HG03159 (cell line): ENCODE data around the gene TTC1.
A peak's percentile ranks its signal among the peaks of the same experiment; 100 is the strongest.
"Not testable (repeated sequence)": the region's sequence is repeated elsewhere in the genome, so short reads cannot be mapped to it uniquely, and the experiment has no call there.

Experiments
- ATAC-seq: cut with Tn5 transposase; IDR thresholded peaks from one replicate; pipeline ENCODE4 v1.9.1; 2021; ENCODE audit warnings: mild to moderate bottlenecking, moderate library complexity; ENCODE audit not compliant: unreplicated experiment

Gene TTC1

DNA sequence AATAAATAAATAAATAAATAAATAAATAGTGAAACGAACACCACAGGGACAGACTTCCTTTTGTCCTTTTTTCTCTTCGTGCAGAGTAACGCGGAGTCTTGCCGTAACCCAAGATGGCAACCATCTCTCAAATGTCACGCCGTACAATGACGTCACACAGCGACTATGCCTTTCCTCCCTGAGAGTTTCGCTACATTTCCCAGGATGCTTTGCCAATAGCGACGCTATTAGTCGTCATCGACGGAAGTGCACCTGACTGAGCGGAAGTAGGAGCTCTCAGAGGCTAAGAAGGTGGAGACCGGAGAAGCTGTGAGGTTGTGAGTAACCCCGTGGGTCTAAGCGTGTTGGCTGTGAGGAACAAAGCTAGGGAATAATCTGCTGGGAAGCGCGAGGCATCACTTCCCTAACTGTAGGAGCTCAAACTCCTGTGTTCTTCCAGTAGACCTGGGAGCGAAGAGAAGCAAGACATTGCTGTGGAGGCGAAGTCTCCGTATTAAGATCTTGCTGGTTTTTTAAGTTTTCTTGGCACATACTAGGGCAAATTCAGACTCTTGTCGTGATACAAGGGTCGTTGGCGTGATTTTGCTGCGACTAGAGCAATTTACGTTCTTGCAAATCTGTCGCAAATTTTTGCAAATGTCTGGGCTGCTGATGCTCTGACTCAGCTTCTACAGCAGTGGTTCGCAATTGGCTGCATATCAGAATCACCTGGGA, at the start of gene TTC1:
Gene TTC1 (plus strand): TSS at position 263 of the 714 bp plus-strand sequence. CDS start 1,390 bp downstream, outside the sequence.
- ATAC-seq: peak; percentile 98

DNA sequence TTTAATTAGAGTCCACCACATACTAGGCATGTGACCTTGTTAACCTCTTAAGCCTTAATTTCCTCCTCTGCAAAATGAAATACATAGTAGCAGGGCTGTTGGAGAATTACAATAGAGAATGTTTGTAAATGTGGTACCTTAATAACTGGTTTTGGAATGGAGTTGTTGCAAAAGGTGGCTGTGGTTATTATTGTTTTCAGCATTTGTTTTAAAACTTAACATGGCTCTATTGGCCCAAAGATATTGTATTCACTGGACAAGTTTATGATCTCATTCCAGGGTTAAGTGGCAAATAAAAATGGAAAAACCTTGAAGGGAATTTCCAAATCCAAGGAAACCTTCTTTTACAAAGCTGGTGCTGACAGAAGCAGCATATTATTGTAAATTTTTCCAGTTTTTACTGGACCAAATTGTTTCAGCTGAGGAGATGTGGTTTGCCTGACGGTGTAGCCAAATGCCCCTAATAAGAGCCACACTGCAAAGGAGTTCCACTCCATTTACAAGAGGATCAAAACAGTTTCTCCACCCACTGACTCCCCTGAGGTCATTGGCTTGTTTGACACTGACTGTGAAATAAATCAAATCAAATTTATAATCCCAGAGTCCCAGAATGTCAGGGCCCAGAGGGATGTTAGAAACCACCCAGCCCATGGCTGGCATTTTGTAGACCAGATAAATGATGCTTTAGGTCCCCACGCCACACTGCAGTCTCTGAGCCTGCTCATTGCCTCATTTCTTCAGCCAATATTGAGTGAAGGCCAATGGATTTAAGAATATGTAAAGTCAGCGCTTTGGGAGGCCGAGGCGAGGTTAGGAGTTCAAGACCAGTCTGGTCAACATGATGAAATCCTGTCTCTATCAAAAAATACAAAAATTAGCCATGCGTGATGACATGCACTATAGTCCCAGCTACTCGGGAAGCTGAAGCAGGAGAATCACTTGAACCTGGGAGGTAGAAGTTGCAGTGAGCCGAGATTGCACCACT, 47.5 kb upstream of the TTC1 start:
- ATAC-seq: no peak

- no peak for ATAC-seq
Measured at GRCh38 chr5:159962214-159962613, 46.7 kb upstream of the TTC1 start.

DNA sequence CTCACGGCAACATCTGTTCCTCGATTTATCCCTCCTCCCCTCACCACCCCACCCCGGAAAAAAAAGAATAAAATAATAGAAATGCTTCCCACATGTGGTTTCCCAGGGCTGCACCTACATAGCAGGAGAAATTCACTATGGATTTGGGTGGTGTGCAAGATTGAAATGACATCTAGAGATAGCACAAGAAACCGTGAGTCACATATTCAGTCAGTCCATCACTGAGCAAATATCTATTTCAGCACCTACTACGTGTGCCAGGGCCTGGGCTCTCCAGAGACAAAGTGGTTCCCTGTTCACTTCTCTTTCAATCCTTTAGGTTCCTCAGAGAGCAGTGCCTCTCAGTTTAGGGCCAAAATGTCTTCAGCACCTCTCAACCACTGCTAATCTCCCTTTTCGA, 45.0 kb upstream of the TTC1 start:
- ATAC-seq: no peak

DNA sequence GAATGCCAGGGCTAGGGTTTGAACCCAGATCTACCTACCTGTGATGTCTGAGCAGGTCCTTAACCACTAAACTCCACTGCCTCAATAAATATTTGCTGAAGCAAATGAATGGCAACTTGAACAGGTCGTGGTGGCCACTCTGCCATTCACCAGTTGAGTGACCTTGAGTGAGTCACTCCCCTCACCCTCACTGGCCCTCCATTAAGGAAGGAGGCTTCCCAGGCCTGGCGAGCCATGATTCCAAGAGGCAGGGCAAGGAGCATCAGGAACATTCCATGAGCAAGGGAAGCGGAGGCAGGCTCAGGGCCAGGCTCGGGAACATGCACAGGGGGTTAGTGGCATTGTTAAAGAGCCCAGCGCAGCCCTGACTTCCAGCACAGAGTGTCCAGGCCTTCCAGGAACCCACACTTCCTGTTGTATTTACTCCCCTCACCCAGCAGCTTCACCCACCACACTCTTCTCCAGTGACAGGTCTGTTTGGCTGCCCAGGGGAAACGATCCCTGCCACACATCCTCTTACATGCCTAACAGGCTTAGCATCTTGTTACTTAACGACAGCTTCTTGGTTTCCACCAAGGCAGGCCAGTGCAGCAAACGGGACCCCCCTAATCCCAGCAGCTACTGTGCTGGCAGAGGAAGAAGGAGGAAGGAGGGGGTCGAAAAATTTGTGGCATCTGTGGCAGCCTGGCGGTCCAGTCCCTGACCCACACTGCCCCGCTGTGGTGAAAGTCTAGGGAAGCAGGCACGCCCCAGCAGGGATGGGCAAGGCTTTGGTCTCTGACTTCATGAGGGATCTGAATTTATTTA, 43.7 kb upstream of the TTC1 start:
- peak; percentile 57 for ATAC-seq

DNA sequence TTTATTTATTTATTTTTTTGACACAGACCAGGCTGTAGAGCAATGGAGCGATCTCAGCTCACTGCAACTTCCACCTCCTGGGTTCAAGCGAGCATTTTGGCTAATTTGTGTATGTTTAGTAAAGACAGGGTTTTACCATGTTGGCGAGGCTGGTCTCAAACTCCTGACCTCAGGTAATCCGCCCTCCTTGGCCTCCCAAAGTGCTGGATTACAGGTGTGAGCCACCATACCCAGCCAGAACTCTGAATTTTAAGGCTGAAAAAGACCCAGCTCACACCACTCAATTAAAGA, 43.2 kb upstream of the TTC1 start:
- not testable (repeated sequence) for ATAC-seq

GRCh38 chr5:159969966-159970365, 39.0 kb upstream of the TTC1 start:
- no peak for ATAC-seq

DNA sequence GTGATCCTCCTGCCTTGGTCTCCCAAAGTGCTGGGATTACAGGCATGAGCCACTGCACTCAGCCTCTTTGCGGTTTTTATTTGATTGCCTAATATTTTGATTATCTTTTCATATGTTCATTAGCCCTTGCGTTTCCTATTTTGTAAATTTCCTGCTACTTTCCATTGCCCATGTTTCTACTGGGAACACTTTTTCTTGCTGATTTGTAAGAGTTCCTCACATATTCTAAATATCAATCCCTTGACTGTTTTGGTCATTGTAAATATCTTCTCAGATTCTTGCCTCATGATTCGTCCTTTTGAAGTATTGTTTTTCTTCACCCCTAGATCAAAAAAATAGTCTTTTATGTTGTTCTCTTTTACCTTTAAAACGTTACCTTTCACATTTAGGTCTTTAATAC, 37.9 kb upstream of the TTC1 start:
- no peak for ATAC-seq

DNA sequence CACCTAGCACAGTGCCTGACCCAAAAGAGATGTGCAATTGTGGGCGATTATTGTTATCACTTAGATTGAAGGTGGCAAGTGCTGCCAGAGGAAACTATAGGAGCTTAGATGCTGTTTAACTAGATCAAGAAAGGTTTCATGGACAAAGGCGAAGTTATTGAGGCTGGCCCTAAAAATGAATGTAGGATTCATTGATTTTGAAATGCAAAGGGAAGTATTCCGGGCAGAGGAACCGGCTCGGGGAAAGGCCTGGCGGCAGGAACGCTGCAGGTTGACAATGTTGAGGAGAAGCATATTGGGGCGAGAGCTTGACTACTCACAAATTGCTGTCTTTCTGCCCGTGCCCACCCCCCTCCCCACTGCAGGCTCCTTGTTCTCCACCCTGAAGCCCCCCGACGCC, 37.4 kb upstream of the TTC1 start:
- ATAC-seq: no peak

GRCh38 chr5:159971931-159972461, 36.9 kb upstream of the TTC1 start:
- ATAC-seq: no peak

GRCh38 chr5:159972538-159973362, 36.2 kb upstream of the TTC1 start:
- no peak for ATAC-seq

GRCh38 chr5:159975462-159976019, 33.4 kb upstream of the TTC1 start:
- no peak for ATAC-seq

DNA sequence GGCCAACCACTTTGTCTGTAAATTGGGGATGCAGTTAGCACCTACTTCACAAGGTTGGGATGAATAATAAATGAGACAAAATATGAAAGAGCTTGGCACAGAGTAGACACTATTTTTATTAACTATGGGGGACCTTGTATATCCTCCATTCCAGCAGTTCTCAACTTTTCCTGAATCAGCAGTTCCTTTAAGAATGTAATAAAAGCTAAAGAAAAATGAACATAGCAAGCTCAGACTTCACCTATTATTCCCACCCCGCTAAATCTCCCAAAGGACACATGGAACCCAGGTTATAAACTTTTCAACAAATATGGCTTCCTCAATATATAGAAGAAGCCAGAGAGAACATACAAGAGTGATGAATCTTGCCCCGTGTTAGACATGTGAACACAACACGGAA, 32.0 kb upstream of the TTC1 start:
- no peak for ATAC-seq

- no peak for ATAC-seq
Measured at GRCh38 chr5:159978358-159978757, 30.6 kb upstream of the TTC1 start.

DNA sequence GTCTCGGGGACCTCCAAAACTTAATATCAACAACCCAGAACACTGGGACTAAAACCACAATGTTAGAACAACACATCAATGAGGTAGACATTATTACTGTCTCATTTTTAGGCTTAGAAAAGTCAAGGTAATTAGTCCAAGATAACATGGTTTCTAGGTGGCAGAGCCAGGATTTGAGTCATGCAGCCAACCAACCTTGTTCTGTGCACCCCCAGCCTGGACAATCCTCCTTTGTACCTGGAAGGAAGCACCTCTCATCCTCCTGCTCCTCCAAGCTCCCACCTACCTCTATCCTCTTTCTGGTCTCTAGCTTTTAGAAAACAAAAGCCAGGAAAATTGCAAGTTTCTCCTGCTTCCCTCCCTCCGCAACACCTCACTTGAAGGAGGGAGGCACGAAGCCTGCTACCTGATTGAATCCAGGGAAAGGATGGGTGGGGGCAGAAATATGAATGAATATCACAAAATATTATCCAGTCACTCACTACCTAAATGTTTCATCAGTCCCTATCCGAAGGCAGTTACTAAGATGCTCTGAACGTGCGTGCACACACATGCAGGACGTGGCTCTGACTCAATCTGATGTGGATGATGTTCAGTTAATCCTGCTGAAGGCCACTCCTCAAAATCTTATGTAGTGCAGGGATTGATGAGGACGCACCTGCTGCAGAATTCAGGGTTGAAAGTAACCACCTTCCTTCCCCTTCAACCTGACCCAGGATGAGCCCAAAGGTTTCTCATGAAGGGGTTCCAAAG, 26.3 kb upstream of the TTC1 start:
- no peak for ATAC-seq

DNA sequence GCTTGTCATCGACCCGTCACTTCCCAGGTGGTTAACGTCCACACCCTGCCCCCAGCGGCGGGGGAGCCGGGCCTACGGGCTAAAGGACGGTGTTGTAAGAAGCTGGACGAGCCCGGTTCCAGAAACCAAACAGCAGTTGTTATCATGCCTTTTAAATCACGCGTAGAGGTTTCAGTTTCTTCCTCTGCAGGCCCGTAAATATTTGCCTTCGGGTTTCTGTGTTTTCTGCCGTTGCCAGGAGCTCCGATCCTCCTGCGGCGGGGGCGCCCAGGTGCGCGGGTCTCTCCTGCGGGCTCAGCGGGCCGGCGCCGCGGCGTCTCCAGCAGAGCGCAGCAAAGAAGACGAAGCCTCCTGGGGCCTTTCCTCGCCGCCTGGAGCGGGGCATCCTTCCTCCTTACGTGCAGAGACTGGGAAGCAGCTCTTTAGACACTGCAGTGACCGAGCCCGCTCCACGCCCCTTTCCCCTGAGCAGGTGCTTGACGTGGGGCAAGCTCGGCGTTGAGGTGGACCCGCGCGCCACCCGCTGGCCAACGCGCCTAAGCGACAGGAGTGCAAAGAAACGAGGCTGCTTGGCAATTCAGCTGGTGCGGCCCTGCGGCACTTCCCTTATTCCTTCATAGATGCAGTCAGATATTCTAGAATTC, 21.8 kb upstream of the TTC1 start:
- ATAC-seq: peak; percentile 92

DNA sequence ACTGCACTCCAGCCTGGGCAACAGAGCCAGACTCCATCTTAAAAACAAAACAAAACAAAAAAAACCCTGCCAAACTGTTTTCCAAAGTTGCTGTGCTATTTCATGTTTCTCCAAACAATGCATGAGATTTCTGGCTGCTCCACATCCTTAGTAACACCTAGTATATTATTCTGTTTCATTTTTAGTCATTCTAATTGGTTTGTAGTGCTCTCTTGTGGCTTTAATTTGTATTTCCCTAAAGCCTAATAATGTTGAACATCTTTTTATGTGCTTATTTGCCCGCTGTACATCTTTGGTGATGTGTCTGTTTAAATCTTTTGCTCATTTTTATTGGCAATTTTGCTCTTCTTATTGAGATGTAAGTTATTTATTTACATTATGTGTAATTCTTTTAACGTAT, 18.4 kb upstream of the TTC1 start:
- ATAC-seq: no peak

DNA sequence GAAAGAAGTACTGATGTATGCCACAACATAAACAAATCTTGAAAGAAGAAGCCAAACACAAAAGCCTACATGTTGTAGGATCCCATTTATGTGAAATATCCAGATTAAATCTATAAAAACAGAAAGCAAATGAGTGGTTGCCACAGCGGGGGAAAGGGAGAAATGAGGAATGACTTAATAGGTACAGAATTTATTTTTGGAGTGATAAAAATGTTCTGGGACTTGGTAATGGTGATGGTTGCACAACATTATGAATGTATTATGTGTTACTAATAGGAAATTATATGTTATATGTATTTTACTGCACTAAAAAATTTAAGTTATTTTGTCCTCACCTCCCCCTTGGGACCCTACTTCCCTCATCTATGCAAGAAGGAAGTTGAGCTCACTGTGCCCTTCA, 16.4 kb upstream of the TTC1 start:
- ATAC-seq: no peak

GRCh38 chr5:159993194-159993593, 15.7 kb upstream of the TTC1 start:
- no peak for ATAC-seq
